Measurements from ENCODE around the gene ABHD16B.
"Not testable (repeated sequence)": the region's sequence is repeated elsewhere in the genome, so short reads cannot be mapped to it uniquely, and the experiment has no call there.

ABHD16B gene

DNA sequence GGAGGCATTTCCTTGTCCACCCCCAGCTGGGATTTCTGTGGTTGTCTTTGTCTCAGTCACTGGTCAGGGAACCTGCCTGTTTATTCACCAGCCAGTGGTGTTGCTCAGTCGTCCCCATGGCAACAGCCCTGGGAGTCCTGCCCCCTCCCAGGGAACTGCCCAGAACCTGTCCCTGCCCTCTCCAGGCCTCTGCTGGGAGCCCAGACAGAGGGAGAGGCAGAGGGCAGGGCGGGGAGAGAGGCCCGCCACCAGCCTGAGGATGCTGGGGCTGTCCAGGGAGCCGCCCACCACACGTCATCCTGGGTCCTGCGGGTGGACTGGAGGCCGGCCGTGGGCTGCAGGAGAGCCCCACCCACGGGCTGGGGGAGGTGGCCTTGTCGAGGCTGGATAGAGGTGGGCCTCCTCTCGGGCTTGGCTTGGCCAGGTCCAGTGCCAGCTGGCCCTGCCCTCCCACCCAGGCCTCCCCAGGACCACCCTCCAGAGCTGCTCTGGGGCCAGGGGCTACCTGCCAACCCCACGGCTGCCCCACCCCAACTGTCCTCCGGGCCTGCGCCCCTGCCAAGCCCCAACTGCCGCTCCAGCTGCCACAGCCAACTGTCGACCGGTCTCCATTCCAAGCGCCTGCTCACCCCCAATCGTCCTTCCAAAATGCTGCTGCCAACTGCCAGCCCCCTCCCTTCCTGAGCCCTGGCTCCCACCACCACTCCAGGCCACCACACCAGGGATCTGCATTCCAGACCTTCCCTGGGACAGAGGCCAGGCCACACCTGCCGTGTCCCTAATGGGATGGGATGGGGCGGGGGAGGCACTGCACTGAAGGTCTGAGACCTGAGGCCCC, 26.1 kb upstream of the ABHD16B start:
- DNase-seq: no peak

DNA sequence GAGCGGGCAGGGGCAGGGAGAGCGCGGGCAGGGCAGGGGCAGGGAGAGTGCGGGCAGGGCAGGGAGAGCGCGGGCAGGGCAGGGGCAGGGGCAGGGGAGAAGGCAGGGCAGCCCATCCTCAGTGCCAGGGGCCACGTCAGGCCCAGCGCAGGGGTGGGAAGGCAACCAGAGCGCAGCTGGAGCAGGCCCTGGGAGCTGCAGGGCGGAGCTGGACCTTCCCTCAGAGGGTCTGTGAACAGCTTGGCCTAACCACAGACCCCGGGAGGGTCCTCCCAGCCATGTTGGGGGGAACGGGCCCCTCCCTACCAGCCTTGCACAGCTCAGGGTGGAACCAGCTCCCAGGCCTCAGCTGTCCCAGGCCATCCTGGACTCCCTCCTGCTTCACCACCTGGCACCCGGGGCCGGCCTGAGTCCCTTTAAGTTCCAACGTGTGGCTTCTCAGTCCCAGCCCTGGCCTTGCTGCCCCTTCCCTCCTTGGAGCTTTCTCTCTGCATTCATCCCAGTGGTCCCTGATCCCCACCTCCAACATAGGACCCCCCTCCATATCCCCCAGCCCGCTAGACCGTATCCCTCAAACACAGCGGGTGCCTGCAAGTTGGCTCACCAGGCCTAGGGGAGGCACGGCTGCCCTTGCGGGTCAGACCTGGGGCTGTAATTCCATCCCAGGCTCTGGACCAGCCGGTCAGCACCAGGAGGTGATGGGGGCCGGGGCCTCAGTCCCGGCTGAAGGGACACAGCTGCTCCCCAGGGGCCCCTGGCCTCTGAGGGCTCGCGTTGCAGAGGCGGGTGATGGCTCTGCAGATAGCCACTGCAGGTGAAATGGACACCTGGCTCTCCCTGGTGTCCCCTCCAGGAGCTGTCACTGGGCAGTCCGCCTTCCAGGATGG, 24.6 kb upstream of the ABHD16B start:
- DNase-seq: no peak

DNA sequence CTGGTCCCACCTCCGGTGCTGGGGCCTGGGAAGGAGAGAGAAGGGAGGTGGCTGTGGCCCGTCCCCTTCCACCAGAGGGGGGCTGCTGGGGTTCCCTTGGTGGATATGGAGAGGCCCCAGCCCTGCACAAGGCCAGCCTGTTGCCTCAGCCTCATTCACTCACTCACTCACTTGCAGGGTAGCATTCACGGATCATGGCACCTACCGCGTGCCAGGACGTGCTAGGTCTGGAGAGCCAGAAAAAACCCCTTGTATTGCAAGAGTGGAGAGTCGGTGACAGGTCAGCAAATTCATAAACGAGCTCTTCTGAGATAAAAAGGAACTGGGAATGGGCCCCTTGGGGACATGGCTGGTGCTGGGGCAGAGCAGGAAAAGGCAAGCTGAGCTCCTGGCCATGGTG, 23.8 kb upstream of the ABHD16B start:
- DNase-seq: no peak

DNA sequence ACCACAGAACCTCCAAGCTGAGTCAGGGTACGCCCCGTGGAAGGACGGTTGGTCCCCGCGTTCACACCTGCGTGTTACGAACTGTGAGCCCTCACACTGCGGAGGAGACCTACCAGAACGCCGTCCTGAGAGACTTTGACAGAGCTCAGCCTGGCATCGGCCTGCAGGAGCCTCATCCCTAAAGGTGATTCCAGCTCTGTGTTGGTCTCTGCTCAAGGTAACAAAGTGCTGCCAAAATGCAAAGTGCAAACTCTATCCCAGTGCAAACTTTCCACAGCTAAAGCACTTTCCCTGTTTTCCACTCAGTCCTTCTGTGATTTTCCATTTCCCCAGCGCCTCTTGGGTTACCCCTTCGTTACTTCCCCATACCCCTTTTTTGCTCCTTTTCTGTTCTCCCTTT, 21.7 kb upstream of the ABHD16B start:
- DNase-seq: no peak

DNA sequence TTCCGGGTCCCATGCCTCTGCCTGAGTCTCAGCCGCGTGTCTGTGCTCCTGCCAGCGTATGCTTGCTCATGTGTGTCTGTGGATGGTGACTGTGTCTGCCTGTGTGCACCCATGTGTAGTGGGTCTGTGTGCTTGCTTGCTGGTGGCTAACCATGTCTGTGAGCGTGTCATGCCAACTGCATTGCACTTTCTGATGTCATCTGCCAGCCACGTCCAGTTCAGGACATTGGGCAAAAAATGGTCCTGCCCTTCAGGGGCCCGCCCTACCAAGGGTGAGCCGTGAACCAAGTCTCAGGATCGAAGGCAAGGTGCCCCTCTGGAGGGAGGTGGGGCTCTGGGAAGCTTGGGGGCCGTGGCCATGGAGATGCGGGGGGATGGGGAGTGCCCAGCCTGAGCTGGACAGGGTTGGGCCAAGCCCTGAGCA, 20.9 kb upstream of the ABHD16B start:
- no peak for DNase-seq

DNA sequence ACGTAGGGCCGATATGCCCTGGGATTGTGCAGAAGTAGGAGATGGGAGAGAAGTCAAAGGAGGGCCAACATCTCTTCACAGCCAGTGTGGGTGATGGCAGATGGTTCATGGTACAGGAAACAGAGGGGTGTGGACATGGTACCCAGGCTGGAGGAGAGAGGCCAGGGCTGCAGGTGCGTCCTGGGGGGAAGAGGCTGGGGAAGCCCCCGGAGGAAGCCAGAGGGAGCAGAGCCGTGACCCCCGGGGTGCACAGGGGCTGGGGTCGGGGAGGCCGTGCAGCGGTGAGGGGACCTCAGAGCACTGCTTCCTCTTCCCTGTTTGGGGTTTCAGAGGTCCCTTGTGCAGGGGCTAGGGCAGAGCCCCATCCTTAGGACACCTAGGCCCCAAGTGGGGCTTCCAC, 19.0 kb upstream of the ABHD16B start:
- DNase-seq: no peak

DNA sequence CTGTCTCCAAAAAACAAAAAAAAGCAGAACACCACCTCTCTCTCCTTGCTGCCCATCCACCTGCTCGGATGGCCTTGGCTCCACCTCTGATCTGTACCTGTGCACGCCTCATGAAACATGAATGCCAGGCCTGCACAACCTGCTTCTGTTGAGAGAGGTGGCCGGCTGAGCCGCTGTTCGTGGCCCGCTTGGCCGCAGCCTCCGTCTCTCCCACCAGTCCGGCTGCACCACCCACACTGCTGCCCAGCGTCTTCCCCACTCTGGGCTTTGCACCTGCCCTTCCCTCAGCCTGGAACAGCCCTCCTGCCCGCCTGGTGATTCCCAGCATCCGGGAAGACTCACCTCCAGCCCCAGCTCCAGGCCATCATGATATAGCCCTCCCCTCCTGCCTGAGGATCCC, 18.1 kb upstream of the ABHD16B start:
- no peak for DNase-seq

DNA sequence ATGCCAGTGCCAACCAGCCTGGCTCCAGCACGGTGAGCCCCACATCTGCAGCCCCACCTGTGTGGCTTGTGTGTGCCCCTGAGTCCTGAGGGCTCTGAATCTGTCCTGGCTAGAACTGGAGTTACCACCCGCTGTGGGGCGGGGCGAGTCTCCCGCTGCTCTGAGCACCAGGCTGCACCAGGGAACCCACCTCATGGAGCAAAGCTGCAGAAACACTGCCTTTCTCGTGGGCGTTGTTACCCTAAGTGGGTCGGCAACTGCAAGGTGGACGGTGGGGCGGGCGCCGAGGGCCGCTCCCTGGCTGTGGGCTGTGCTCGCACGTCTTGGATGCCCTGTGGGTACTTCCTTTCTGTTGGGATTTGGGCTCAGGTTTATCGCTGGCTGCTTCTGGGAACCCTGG, 17.5 kb upstream of the ABHD16B start:
- no peak for DNase-seq

DNA sequence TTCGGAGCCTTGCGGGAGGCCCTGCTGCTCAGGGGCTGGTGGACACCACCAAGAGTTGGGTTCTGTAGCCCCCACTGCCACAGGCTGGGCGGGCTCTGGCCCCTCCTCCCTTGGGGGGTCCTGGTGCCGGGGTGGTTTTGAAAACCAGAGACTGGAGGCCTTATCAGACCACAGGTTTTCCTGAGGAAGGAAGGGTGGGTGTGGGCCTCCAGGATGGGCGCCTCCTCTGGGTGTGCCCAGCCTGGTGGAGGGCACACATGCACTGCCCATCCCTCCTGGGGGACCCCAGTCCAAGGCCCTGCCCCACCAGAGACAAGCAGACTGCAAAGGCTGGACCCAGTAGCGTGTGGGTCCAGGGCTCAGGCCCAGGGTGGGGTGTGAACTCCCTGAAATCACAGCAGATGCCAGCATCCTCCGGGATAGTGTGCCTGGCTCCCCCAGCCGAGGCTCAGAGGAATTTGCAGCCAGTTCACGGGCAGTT, 16.7 kb upstream of the ABHD16B start:
- DNase-seq: no peak

DNA sequence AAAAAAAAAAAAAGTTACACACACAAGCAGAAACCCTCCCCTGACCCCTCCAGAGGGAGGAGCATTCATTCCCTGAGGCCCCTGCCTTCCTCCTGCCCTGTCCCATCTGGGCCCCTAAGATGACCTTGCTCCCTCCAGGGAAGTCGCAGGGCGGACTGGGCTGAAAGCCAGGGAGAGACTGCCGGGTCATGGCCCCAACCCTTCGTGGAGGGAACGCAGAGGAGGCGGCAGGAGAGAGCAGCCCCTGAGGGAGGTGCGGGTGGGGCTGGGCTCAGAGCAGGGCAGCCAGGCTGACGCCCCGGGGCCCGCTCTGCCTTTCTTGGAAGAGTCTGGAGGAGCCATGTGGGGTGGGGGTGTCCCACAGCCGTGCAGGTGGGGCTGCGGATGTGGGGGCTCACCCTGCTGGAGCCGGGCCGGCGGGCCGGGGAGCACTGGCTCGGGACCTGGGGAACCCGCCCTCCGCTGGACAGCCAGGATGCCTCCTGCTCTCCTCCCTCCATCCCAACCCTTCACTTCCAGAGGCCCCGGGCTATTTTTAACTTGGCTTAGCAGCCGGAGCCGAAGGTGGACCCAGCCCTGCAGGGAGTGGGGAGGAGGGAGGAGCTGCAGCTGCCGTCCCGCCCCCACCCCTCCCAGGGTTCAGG, 15.0 kb upstream of the ABHD16B start:
- DNase-seq: no peak

DNA sequence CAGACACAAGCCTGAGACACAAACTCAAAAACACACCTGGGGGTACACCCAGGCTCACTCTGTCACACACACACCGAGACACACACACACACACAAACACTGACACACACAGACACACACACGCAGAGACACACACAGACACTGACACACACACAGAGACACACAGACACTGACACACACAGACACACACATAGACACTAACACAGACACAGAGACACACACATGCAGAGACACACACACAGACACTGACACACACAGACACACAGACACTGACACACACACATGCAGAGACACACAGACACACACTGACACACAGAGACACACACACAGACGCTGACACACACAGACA, 14.4 kb upstream of the ABHD16B start:
- no peak for DNase-seq

DNA sequence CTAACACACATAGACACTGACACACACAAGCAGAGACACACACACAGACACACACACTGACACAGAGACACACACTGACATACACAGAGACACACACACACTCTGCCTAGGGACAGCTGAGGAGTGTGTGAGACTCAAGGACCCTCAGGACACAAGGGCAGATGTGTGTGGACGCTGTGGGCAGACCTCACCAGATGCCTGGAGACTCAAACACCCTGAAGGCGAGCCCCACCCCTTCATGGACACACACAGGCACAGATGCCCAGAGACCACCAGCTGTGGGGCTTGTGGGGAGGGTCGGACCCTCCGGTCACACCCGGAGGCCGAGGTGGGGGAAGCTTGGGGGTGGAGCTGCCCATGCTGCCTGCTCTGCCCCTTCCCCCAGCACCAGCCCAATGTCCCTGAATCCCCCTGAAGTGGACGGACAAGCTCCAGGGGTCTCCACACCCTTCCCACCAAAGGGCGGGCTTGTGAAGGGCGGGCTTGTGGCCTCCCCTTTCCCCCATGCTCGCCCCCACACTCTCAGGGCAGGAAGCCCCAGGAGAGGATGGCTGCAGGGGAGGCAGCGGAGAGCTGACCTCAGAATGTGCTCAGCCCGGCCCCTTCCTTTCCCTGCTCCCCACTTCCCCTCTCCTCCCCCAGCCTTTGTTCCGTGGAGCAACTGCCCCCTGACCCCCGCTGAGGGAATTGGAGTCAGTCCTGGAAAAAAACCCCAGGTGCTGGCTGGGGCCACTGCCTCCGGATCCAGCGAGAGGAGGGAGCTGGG, 13.9 kb upstream of the ABHD16B start:
- DNase-seq: no peak

DNA sequence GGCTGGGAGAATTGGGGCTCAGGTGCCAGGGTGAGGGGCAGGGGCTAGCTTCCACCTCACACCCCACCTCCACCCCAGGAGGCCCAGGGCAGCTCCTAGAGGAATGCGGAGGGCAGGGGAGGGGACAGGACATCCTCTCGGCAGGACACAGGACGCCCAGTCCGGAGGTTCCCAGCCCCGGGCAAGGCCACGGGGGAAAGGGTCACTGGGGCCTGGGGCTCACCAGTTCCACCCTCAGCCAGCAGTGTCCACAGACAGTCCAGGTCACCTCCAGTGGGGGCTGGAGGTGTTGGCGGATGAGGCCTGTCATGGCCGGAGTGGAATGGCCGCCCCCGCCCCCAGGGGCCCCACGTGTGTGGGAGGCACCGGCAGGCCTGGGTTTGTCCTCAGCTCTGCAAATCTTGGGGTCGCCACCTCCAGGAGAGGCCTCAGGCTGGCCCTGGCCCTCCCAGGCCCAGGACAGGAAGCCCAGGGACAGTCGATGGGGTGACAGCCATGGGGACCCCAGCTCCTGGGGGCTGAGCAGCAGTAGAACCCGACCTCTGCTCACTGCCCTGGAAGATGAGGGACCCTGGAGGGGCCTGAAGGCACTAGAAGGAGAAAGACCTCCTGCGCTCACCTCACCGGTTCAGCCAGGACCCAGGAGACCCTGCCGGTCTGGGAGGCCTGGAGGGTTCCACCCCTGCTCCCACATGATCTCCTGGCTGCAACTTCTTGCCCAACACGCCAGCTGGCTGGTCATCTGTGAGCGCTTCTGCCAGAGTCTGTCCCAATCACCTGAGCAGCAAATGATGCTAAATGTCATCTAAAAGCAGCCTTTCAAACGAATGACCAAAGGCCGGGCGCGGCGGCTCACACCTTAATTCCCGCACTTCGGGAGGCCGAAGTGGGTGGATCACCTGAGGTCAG, 13.0 kb upstream of the ABHD16B start:
- no peak for DNase-seq

DNA sequence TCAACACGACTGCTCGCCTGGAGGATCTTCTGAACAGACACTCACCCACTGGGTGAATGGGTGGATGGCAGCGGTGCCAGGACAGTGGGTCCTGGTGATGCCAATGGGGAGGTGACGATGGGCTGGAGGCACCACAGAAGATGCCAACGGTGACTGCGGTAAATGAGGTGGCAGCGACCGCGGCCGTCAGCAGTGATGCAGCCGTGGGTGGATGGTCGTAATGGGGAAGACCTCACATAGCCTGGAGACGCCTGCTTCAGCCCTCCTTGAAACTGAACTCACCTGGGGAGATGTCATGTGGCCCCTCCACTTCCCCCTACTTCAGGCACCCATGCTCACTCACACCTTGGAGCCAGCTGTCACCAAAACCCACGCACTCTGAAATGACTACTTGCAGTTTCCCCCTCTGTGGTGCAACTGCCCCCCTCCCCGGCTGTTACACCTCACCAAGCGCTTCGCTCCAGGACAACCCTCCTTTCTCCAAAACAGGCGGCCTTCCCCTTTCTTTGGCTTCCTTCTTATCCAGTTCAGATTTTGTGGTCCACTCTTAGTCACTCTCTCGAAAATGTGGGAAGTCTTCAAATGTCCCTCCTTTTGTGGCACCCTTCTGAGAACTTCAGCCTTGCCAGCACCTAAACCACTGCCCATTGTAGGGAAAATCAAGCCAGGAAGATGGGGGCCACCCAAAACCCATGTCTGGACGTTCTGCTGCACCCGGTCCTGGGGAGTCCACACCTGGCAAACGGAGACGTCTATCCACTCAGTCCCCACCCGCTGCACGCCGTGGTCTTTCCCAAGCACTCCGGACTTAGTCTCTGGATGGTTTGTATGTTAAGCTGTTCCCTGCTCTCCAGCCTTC, 10.4 kb upstream of the ABHD16B start:
- no peak for DNase-seq

DNA sequence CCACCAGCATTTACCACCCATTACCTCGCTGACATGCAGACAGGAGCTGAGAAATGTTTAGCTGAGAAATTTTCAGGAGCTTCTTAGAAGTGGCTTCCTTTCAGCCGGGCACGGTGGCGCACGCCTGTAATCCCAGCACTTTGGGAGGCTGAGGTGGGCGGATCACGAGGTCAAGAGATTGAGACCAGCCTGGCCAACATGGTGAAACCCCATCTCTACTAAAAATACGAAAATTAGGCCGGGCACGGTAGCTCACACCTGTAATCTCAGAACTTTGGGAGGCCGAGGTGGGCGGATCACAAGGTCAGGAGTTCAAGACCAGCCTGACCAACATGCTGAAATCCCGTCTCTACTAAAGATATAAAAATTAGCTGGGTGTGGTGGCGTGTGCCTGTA, 9.8 kb upstream of the ABHD16B start:
- DNase-seq: not testable (repeated sequence)

DNA sequence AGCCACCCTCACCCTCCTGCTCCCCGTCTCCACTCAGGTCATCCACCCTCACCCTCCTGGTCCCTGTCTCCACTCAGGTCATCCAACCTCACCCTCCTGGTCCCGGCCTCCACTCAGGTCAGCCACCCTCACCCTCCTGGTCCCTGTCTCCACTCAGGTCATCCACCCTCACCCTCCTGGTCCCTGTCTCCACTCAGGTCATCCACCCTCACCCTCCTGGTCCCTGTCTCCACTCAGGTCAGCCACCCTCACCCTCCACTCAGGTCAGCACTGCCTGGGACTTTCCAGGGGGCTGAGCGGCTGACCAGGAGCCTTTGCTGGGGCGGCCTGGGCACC, 7.6 kb upstream of the ABHD16B start:
- not testable (repeated sequence) for DNase-seq

DNA sequence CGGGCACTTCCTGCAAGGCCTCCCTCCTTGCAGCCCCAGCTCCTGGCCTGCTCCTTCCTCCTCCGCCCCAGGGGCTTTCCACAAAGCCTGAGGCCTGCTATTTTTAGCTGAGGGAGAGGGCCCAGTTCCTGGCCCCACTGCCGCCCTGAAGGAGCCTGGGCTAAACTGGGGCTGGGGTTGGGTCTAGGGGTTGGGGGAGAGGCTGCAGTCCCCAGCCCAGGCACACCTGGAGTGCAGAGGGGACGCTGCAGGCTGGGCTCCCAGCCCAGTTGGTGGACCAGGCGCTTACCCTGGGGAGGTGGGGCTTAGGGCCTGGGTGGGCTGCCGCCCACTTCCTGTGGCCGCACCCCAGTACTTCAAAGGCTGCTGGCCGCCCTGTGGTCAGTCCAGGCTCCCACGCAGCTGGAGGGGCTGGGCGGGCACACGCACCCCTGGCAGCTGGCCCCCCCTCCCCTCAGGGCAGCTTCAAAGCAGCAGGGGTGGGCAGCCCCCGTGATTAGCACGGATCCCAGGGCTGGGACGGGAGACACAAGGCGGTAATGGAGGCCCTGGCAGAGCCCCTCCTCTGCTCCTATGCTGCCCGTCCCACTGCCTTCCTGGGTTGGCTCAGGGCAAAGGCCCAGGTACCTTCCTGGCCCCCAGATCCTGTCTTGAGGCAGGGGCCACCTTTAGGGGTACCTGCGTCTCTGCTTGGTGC, 7.1 kb upstream of the ABHD16B start:
- DNase-seq: peak; percentile 17

DNA sequence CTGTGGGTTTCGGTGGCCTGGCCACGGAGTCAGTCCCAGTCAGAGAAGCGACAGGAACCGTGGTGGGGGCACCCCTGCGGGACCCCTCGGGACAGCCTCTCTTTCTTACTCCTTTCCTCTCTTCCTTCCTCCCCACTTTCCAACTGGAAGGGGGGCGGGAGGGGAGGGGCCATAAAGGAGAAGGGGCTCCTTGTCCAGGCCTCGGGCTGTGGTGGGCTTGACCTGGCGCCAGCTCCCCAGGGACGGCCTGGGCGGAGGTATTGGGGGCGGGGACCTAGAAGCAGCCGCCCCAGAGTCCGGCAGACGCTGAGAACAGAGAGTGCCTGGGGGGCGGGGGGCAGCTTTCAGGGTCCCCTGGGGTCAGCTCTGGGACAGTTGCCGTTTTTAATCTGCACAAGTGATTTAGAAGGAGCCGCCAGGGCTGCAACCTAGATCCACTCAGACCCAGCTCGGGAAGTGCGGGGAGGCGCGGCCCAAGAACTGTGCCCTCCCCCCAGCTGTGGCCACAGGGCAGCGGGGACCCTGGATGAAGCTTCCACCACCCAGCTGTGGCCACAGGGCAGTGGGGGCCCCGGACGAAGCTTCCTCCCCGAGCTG, 6.4 kb upstream of the ABHD16B start:
- no peak for DNase-seq

DNA sequence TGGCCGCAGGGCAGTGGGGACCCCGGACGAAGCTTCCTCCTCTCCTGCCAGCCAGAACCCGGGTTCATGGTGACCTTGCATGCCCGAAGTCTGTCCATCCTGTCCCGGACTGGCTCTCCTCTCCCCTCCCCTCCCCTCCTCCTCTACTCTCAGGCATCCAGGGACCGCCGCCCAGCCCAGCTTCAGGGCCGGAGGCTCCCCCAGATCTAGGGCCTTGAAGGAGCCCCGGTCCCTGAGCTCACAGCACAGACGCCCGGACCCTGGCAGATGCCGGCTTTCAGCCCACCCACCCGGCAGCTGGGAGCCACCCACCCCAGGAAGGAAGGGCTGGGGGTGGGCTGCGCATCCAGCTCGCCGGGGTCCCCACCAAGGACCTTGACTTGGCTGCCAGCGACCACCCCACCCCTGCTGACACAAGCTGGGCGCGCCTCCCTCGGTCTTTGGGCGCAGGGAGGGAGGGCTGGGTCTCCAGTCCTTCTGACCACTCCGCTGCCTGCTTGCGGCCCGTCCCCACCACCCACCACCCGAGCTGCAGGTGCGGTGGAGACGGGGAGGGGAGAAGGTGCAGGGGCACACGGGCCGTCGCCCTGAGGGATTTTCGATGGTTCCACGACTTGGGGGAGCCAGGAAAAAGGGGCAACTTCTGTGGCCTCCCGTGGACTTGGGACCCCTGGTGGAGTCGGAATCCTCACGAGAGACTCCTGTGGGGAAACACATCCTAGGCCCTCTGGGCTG, 5.8 kb upstream of the ABHD16B start:
- no peak for DNase-seq

All from CD4-positive, alpha-beta T cell treated with Interleukin-21 for 1 hour (primary cell).